ENCODE measurements around the gene APLP1.

DNA sequence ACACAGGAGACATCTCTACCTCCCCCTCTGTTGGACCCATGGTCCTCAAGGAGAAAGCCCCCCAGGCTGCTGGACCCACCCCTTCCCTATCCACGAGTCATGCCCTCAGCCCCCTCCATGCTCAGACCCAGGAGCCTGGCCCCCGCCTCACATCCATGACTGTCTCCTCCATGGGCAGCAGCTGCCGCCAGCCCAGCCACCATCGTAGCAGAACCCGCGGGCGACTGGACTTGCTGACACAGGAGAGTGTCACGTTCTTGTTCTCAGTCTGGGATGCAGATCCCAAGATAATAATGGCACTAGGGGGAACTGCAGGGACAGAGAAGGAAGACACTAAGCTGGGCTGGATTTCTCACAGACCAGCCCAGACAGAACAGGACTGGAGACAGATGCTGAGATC, 19.9 kb upstream of the APLP1 start:
- TF ChIP-seq CTCF (IDR thresholded peaks at IDR 0.05; ENCODE audit: insufficient read depth, low read length) (no peak), GABPA (IDR thresholded peaks at IDR 0.05; ENCODE audit: low read depth) (no peak), POLR2AphosphoS5 (IDR thresholded peaks at IDR 0.05; ENCODE audit: low read depth) (no peak), SPI1 (IDR thresholded peaks at IDR 0.05; ENCODE audit: borderline replicate concordance, low read depth) (no peak)

All from HL-60 (cell line).